HFF-Myc (cell line): ENCODE data around the gene NFE2L3.
"Not testable (repeated sequence)": the region's sequence is repeated elsewhere in the genome, so short reads cannot be mapped to it uniquely, and the experiment has no call there.

Source experiments
- DNase-seq: peaks from one replicate; pipeline ENCODE4 v3.0.0-alpha.2; 2011; ENCODE audit warnings: low read depth; ENCODE audit errors: extremely low read depth
- H3K4me3 ChIP-seq: replicated peaks from 2 replicates; pipeline ENCODE4 v1.5.1; 2011; ENCODE audit warnings: low read depth, mild to moderate bottlenecking, control low read depth, low read length
- TF ChIP-seq, protein P1 (sequence below): IDR thresholded peaks from 2 replicates; pipeline ENCODE4 v1.5.1; 2012; ENCODE audit warnings: mild to moderate bottlenecking, low read depth, low read length, control low read depth; ENCODE audit errors: missing control alignments

Gene NFE2L3

DNA sequence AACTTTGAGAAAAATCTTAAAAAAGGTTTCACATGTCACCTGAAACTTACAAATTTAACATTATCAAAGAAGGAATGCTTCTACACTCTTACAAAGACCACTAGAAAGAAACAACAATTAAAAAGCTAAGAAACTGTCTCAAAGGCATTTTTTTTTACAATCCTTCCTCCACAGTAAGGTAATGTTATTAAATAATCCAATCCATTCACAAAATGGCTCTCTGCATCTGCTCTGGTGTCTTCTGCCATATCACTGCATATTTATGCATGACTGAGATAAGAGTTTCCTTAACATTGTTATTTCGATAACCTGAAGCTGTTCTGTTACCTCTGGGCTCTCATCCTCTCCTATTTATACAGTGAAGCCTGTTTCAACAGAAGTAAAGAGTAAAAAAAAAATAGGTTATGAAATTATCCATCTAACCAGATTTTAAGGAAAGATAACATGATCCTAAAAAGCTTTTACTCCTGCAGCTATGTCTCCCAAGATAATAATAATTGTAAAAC lies 40.0 kb downstream of the NFE2L3 start:
- TF ChIP-seq, protein P1, sequence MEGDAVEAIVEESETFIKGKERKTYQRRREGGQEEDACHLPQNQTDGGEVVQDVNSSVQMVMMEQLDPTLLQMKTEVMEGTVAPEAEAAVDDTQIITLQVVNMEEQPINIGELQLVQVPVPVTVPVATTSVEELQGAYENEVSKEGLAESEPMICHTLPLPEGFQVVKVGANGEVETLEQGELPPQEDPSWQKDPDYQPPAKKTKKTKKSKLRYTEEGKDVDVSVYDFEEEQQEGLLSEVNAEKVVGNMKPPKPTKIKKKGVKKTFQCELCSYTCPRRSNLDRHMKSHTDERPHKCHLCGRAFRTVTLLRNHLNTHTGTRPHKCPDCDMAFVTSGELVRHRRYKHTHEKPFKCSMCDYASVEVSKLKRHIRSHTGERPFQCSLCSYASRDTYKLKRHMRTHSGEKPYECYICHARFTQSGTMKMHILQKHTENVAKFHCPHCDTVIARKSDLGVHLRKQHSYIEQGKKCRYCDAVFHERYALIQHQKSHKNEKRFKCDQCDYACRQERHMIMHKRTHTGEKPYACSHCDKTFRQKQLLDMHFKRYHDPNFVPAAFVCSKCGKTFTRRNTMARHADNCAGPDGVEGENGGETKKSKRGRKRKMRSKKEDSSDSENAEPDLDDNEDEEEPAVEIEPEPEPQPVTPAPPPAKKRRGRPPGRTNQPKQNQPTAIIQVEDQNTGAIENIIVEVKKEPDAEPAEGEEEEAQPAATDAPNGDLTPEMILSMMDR = no peak
- H3K4me3 ChIP-seq = no peak overlapping the region
- DNase-seq = no peak

- no peak for DNase-seq
- H3K4me3 ChIP-seq = no peak overlapping the region
- TF ChIP-seq, protein P1 = no peak
Observed at GRCh38 chr7:26192485-26193087, 40.6 kb downstream of the NFE2L3 start.

DNA sequence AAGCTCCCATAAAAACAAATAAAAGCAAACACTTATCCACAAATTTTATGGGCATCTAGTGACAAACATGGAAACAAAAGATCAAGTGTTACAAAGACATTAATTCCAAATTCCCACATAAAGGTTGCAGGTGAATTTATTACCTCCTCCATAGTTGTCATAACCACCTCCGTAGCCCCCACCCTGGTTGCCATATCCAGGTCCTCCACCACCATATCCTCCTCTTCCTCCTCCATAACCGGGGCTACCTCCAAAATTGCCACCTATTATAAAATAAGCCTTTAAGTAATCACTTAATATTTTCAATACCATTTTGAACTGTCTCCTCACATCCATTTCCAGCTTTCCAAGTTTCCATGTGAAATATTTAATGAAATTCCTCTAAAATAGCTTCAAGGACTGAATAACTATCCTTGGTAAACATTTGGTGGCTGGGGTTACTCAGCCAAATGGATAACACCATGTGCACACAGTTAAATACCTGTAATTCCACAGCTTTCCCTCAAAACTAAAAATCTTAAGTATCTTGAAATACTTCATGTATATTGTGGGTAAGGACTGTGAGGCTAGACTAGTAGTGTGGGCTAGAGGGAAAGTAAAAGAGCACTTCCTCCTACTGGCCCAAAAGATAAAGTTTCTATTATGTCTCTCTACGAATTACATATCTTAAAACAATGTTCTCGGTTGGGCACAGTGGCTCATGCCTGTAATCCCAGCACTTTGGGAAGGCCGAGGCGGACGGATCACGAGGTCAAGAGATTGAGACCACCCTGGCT lies 41.6 kb downstream of the NFE2L3 start:
- H3K4me3 ChIP-seq = no peak overlapping the region; the same call in 1 of the 2 replicates
- TF ChIP-seq, protein P1 = no peak
- no peak for DNase-seq

- peak overlapping the region; percentile 20 for H3K4me3 ChIP-seq
- DNase-seq = not testable (repeated sequence)
Observed at GRCh38 chr7:26194764-26195163, 42.8 kb downstream of the NFE2L3 start.

GRCh38 chr7:26195182-26195581 lies 43.2 kb downstream of the NFE2L3 start:
- TF ChIP-seq, protein P1 = no peak
- DNase-seq = no peak
- peak overlapping the region; percentile 87; the same call in 1 of the 2 replicates for H3K4me3 ChIP-seq

DNA sequence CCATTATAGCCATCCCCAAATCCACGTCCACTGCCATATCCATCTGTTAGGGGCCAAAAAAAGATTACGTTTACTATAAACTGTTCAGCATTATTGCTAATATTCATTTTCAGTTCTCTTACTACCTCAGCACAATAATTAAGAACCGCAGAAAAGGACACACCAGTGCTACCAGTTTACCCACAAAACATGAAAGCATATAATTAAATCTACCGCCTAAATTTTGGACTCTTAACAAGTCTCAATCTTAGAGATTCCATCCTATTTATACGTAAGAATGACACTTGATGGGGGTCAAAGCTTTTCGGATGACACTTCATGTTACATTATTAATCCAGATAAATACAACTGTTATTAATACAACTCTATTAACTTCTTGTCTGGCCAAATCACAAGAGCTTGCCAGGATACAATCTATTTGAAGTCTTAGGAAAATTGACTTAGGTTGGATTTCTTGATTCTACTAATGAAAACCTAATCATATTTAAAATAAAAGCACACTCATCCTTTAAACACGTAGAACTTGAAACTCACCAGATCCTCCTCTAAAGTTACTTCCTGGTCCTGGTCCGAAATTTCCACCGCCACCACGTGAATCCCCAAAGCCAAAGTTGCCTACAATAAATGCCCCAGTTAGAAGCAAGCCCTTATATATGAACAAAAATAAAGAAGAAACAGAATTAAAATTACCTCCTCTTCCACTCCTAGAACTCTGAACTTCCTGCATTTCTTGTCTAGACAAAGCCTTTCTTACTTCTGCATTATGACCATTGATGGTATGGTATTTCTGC lies 44.1 kb downstream of the NFE2L3 start:
- peak overlapping the region; percentile 87 for H3K4me3 ChIP-seq
- TF ChIP-seq, protein P1 = no peak
- DNase-seq = no peak
